ENCODE results near the gene PPEF2. TPM values are rescaled to one million over a fixed set of nuclear protein-coding genes. Genes with fewer than 3 reads are reported as not detected.

The PPEF2 gene
- total RNA-seq, 1 experiment from 2014 or later: not detected

DNA sequence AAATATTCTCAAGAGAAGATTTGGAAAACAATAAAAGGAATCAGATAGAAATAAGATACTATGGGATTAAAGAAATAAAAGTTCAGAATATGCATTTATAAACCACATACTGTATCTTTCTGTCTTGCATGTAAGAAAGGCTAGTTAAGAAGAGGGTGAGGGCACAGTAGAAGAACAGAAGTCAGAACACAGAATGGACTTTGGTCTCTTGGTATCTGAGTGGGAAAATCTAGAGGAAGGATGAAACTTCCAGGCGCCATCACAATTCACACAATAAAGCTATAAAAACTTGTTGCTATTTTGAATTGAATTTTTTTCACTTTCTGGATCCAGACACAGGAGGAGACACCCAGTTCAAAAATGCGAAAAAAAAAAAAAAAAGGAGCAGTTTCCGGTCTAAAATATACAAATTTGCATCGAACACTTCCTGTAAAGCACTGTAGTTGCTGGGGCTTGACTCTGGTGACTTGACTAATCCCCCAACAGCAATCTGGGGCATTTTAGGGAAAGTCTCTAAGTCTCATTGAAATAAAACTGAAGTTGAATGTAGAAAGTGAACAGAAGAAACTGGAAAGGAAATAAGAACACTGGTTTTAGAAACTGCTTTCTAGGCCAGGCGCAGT, 46.7 kb upstream of the PPEF2 start:
- ATAC-seq: no peak
- no TSS peak for BruUV-seq (replicated peaks)
- H3K4me3 ChIP-seq (ENCODE audit: low read depth in 2 of 2, low read length in 2 of 2): no peak overlapping the region
- DNase-seq (ENCODE audit: low read depth, low spot score): no peak
- in situ Hi-C loops (cut with HindIII; ENCODE audit: low pct_unique_long_range_greater_than_20kb, low sequenced_read_pairs) (no loop called here), intact Hi-C loops (cut with micrococcal nuclease; ENCODE audit: unreplicated experiment) (no loop called here)
- TF ChIP-seq TCF7L2 (IDR thresholded peaks at IDR 0.05; ENCODE audit: low read depth, low read length) (no peak), SIN3A (IDR thresholded peaks at IDR 0.05; ENCODE audit: borderline replicate concordance, insufficient read depth, low read depth, low read length) (no peak), POLR2AphosphoS5 (IDR thresholded peaks at IDR 0.05; ENCODE audit: low read depth, low read length) (no peak)
- TF ChIP-seq, protein P1, sequence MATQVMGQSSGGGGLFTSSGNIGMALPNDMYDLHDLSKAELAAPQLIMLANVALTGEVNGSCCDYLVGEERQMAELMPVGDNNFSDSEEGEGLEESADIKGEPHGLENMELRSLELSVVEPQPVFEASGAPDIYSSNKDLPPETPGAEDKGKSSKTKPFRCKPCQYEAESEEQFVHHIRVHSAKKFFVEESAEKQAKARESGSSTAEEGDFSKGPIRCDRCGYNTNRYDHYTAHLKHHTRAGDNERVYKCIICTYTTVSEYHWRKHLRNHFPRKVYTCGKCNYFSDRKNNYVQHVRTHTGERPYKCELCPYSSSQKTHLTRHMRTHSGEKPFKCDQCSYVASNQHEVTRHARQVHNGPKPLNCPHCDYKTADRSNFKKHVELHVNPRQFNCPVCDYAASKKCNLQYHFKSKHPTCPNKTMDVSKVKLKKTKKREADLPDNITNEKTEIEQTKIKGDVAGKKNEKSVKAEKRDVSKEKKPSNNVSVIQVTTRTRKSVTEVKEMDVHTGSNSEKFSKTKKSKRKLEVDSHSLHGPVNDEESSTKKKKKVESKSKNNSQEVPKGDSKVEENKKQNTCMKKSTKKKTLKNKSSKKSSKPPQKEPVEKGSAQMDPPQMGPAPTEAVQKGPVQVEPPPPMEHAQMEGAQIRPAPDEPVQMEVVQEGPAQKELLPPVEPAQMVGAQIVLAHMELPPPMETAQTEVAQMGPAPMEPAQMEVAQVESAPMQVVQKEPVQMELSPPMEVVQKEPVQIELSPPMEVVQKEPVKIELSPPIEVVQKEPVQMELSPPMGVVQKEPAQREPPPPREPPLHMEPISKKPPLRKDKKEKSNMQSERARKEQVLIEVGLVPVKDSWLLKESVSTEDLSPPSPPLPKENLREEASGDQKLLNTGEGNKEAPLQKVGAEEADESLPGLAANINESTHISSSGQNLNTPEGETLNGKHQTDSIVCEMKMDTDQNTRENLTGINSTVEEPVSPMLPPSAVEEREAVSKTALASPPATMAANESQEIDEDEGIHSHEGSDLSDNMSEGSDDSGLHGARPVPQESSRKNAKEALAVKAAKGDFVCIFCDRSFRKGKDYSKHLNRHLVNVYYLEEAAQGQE (IDR thresholded peaks at IDR 0.05; ENCODE audit: insufficient read depth in 1 of 2, low read depth in 2 of 2, low read length in 1 of 2): no peak
- TF ChIP-seq, protein P2, sequence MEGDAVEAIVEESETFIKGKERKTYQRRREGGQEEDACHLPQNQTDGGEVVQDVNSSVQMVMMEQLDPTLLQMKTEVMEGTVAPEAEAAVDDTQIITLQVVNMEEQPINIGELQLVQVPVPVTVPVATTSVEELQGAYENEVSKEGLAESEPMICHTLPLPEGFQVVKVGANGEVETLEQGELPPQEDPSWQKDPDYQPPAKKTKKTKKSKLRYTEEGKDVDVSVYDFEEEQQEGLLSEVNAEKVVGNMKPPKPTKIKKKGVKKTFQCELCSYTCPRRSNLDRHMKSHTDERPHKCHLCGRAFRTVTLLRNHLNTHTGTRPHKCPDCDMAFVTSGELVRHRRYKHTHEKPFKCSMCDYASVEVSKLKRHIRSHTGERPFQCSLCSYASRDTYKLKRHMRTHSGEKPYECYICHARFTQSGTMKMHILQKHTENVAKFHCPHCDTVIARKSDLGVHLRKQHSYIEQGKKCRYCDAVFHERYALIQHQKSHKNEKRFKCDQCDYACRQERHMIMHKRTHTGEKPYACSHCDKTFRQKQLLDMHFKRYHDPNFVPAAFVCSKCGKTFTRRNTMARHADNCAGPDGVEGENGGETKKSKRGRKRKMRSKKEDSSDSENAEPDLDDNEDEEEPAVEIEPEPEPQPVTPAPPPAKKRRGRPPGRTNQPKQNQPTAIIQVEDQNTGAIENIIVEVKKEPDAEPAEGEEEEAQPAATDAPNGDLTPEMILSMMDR (IDR thresholded peaks at IDR 0.05): no peak
- ChIA-PET CTCF (no interaction called here), POLR2A (no interaction called here)
- no peaks in the 10 kb centered on the region for H3K4me1 ChIP-seq (ENCODE audit: control insufficient read depth, insufficient read depth, low read length)
- H3K9me3 ChIP-seq (ENCODE audit: control insufficient read depth, insufficient read depth, low read depth, low read length): no peaks in the 10 kb centered on the region
- H3K27ac ChIP-seq (ENCODE audit: low read length): no peak overlapping the region
- H3K27me3 ChIP-seq (ENCODE audit: control insufficient read depth, insufficient read depth, low read length): no peaks in the 10 kb centered on the region
- peaks cover 31% of the 10 kb centered on the region for H3K36me3 ChIP-seq (ENCODE audit: control insufficient read depth, insufficient read depth, low read length)

DNA sequence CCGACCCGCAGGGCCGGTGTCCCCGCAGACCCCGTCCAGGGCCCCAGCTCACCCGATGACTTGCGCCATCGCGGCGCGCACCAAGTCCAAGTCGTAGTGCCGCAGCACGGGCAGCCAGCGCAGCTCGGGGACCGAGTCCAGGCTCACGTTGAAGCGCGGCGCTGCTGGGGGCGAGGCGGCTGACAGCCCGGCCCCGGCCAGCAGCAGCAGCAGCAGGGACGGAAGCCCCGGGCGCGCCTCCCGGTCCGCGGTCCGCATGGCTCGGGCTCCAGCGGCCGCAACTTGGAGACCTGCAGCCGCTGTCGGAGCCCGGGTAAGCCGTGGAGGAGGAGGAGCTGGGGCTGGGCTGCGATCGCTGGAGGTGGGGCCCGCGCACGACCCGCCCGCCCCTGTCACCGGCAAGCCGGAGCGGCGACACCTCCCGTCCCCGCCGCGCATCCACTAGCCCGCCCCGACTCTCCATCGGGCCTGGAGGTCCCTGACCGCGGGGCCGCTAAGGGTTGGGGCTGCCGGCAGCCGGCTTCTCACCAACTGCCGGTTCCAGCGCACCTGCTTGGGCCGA, 38.5 kb upstream of the PPEF2 start, which contains the start of gene NAAA:
NAAA (minus strand) TSS at position 322 of the 562 bp plus-strand sequence; CDS start at position 258, 64 bp downstream.
- intact Hi-C loops (cut with micrococcal nuclease; ENCODE audit: unreplicated experiment) (no loop called here), in situ Hi-C loops (cut with HindIII; ENCODE audit: low pct_unique_long_range_greater_than_20kb, low sequenced_read_pairs) (no loop called here)
- CTCF ChIA-PET: no interaction called here

More for the DNA sequence above, 38.5 kb upstream of the PPEF2 start, which contains the start of gene NAAA:
- TF ChIP-seq, protein P1 (IDR thresholded peaks at IDR 0.05; ENCODE audit: insufficient read depth in 1 of 2, low read depth in 2 of 2, low read length in 1 of 2): no peak
- TF ChIP-seq TCF7L2 (IDR thresholded peaks at IDR 0.05; ENCODE audit: low read depth, low read length): no peak
- no peak for TF ChIP-seq POLR2AphosphoS5 (IDR thresholded peaks at IDR 0.05; ENCODE audit: low read depth, low read length)
- TF ChIP-seq SIN3A (IDR thresholded peaks at IDR 0.05; ENCODE audit: borderline replicate concordance, insufficient read depth, low read depth, low read length): no peak
- TF ChIP-seq, protein P2 (IDR thresholded peaks at IDR 0.05): no peak; the same call in 1 of the 2 replicates
- no TSS peak for BruUV-seq (replicated peaks)
- Histone ChIP-seq H3K4me1 (ENCODE audit: control insufficient read depth, insufficient read depth, low read length) (no peaks in the 10 kb centered on the region), H3K27me3 (ENCODE audit: control insufficient read depth, insufficient read depth, low read length) (no peaks in the 10 kb centered on the region), H3K4me3 (ENCODE audit: low read depth in 2 of 2, low read length in 2 of 2) (peak within 1 kb of the TSS; percentile 57 to 70), H3K27ac (ENCODE audit: low read length) (peak within 1 kb of the TSS; percentile 74), H3K9me3 (ENCODE audit: control insufficient read depth, insufficient read depth, low read depth, low read length) (no peaks in the 10 kb centered on the region), H3K36me3 (ENCODE audit: control insufficient read depth, insufficient read depth, low read length) (peaks cover 6% of the 10 kb centered on the region; the same call in 1 of the 2 replicates)
- POLR2A ChIA-PET: interaction anchor here (1.0 kb wide), 1 partner anchor 217 kb away, joined by 3 read pairs; the partner anchor contains the start of gene USO1
- DNase-seq (ENCODE audit: low read depth, low spot score) (no peak), ATAC-seq (peak; percentile 93)
